GM10266 (cell line): ENCODE measurements around the gene NPAS3.

ENCODE experiments used
- DNase-seq: peaks from one replicate; pipeline ENCODE4 v3.0.0; 2012; ENCODE audit errors: extremely low spot score
- TF ChIP-seq, protein P1 (sequence below): IDR thresholded peaks from 2 replicates; pipeline ENCODE4 v1.5.1; 2012; ENCODE audit warnings: mild to moderate bottlenecking, low read depth; ENCODE audit not compliant: control insufficient read depth, insufficient read depth; ENCODE audit errors: missing control alignments

Gene NPAS3

GRCh38 chr14:33349871-33350270 is 411.2 kb downstream of the NPAS3 start:
- DNase-seq, result no peak
- TF ChIP-seq, protein P1, sequence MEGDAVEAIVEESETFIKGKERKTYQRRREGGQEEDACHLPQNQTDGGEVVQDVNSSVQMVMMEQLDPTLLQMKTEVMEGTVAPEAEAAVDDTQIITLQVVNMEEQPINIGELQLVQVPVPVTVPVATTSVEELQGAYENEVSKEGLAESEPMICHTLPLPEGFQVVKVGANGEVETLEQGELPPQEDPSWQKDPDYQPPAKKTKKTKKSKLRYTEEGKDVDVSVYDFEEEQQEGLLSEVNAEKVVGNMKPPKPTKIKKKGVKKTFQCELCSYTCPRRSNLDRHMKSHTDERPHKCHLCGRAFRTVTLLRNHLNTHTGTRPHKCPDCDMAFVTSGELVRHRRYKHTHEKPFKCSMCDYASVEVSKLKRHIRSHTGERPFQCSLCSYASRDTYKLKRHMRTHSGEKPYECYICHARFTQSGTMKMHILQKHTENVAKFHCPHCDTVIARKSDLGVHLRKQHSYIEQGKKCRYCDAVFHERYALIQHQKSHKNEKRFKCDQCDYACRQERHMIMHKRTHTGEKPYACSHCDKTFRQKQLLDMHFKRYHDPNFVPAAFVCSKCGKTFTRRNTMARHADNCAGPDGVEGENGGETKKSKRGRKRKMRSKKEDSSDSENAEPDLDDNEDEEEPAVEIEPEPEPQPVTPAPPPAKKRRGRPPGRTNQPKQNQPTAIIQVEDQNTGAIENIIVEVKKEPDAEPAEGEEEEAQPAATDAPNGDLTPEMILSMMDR, result no peak

- TF ChIP-seq, protein P1, result no peak
- no peak for DNase-seq
Measured at GRCh38 chr14:33350366-33350990, 411.8 kb downstream of the NPAS3 start.

DNA sequence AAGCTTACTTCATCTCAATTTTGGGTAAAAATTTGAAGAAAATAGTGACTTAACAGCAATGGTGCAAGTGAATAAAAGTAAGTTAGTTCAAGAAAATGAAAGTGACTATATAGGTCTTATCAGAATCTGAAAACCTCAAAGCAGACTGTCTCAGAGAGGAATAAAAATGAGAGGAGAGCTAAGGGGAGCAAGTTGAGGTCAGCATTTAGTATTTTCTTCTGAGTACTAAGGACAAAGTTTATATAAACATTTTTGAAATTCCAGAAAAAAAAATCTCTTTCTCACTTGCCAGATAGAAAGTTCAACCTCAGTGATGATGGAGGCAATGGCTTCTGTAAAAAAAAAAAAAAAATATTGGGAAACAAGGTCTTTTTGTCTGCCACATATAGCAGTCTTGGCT is 414.1 kb downstream of the NPAS3 start:
- DNase-seq, result no peak
- TF ChIP-seq, protein P1, result no peak

DNA sequence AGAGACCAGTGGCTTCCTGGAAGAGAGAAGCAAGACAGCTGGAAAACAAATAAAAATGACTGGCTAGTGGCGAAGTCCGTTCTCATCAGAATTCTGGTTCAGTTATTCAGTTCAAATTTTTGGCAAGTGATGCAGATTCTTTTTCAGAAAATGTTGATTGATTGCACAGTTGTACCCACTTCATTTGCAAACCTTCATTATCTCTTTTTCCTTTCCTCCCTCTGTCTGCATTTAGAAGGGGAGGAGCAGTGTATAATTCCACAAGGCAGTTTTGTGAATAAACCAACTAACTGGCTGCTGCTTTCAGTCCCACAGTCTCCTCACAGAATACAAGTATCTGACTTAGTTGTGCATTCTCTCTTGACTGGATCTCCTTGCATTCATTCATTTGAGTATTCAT is 417.5 kb downstream of the NPAS3 start:
- no peak for DNase-seq
- TF ChIP-seq, protein P1, result no peak

GRCh38 chr14:33357225-33358010 is 418.7 kb downstream of the NPAS3 start:
- DNase-seq, result no peak
- TF ChIP-seq, protein P1, result no peak

GRCh38 chr14:33359288-33359881 is 420.7 kb downstream of the NPAS3 start:
- TF ChIP-seq, protein P1, result no peak
- no peak for DNase-seq

- TF ChIP-seq, protein P1, result no peak
- DNase-seq, result no peak
Measured at GRCh38 chr14:33362934-33363333, 424.3 kb downstream of the NPAS3 start.
